HUES6 (cell line): Measurements from ENCODE around the gene GTF2A1.
A peak's percentile ranks its signal among the peaks of the same experiment; 100 is the strongest.
"Not testable (repeated sequence)": the region's sequence is repeated elsewhere in the genome, so short reads cannot be mapped to it uniquely, and the experiment has no call there.

Experiments used
- H3K27ac ChIP-seq: 2 replicates; pipeline ENCODE4 v1.7.0; 2013; ENCODE audit warnings: low read depth, mild to moderate bottlenecking, low read length, inconsistent platforms
- H3K27me3 ChIP-seq: 2 replicates; pipeline ENCODE4 v1.6.1; 2013; ENCODE audit warnings: low read length; ENCODE audit not compliant: control insufficient read depth, insufficient read depth
- H3K36me3 ChIP-seq: 2 replicates; pipeline ENCODE4 v1.6.1; 2013; ENCODE audit warnings: low read length; ENCODE audit not compliant: control insufficient read depth, insufficient read depth
- H3K4me1 ChIP-seq: 2 replicates; pipeline ENCODE4 v1.6.1; 2013; ENCODE audit warnings: low read length; ENCODE audit not compliant: control insufficient read depth, insufficient read depth
- H3K4me3 ChIP-seq: 2 replicates; pipeline ENCODE4 v1.5.1; 2013; ENCODE audit warnings: low read depth, low read length
- H3K9ac ChIP-seq: one replicate; pipeline ENCODE4 v1.6.1; 2013; ENCODE audit warnings: mild to moderate bottlenecking, low read length
- H3K9me3 ChIP-seq: 2 replicates; pipeline ENCODE4 v1.6.1; 2013; ENCODE audit warnings: low read depth, low read length; ENCODE audit not compliant: control insufficient read depth, insufficient read depth

Gene GTF2A1

DNA sequence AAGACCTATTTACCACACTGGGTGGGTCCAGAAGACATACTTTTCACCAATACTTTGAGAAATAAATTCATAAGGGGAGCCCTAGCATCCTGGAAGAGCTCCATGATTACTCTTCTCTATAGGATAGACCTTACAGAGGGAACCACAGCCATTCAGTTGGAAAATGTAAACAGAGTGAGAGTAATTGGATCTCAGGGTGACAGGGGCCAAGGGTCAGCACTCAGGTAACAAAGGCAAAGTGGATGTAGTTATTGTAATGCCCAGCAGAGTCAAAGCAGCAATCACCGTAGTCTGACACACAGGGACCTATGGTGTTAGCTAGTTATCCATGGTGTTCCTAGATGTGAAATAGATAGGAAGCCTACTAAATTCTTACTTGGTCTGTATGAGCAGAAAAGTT is 10.8 kb upstream of the GTF2A1 start:
- Histone ChIP-seq H3K36me3 (no peaks in the 10 kb centered on the region), H3K27ac (no peak overlapping the region)

DNA sequence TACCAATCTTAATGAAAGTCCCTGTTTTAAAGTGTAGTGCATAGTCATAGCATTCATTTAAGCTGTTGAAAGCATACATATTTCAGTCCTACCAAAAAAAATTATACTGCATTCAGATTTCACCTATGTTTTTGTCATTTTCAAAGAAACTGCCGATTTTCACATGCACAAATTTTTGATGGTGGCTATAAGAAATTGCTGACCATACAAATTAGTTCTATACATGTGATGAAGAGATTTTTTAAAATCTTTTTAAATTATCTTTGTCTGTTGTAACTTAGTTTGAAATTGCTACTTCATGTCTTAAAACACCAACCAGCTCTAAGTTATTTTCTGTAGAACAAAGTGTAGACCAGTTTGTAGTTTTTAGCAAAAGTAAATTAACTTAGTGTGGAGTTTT is 3.5 kb upstream of the GTF2A1 start:
- Histone ChIP-seq H3K27ac (no peak overlapping the region), H3K27me3 (no peaks in the 10 kb centered on the region), H3K36me3 (no peaks in the 10 kb centered on the region), H3K9ac (no peak overlapping the region), H3K4me3 (no peak overlapping the region), H3K9me3 (no peaks in the 10 kb centered on the region), H3K4me1 (peaks cover 11% of the 10 kb centered on the region)

More for the DNA sequence above, 10.8 kb upstream of the GTF2A1 start:
- H3K27me3 ChIP-seq, result no peaks in the 10 kb centered on the region
- H3K4me1 ChIP-seq, result no peaks in the 10 kb centered on the region
- H3K9me3 ChIP-seq, result peaks cover 6% of the 10 kb centered on the region
- no peak overlapping the region for H3K9ac ChIP-seq
- H3K4me3 ChIP-seq, result no peak overlapping the region

DNA sequence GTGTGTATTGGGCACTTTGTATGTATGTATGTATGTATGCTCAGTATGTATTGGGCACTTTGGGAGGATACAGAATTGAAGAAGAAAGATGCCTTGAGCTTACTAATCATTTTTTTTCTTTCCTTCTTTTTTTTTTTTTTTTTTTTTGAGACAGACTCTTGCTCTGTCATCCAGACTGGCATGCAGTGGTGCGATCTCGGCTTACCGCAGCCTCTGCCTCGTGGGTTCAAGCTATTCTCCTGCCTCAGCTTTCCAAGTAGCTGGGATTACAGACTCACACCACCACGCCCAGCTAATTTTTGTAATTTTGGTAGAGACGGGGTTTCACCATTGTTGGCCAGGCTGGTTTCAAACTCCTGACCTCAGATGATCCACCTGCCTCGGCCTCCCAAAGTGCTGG is 3.0 kb upstream of the GTF2A1 start:
- not testable (repeated sequence) for H3K36me3 ChIP-seq, H3K9ac ChIP-seq, H3K27me3 ChIP-seq, H3K9me3 ChIP-seq, H3K4me3 ChIP-seq, H3K27ac ChIP-seq
- peaks cover 11% of the 10 kb centered on the region for H3K4me1 ChIP-seq

DNA sequence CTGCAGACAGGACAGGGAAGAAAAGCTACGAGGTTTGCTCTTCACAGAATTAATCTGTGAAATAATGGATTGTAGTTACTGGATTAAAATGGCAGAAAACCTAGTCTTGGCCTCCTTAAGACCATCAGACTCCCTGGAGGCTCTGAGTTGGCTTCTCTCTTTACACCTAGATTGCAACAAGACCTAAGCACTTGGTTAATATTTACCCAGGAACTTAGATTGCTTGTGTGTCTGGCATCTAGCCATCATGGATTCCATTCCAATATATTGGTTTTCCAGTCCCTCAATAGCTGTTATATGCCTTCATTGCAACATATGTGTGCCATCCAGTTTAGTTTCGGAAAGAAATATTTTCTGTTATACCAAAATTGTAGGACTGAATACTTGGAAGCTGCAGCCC is 1.9 kb upstream of the GTF2A1 start:
- no peaks in the 10 kb centered on the region for H3K36me3 ChIP-seq
- no peak overlapping the region for H3K9ac ChIP-seq
- H3K4me3 ChIP-seq, result no peak overlapping the region
- H3K27me3 ChIP-seq, result no peaks in the 10 kb centered on the region
- peaks cover 20% of the 10 kb centered on the region for H3K4me1 ChIP-seq
- H3K27ac ChIP-seq, result no peak overlapping the region
- no peaks in the 10 kb centered on the region for H3K9me3 ChIP-seq

DNA sequence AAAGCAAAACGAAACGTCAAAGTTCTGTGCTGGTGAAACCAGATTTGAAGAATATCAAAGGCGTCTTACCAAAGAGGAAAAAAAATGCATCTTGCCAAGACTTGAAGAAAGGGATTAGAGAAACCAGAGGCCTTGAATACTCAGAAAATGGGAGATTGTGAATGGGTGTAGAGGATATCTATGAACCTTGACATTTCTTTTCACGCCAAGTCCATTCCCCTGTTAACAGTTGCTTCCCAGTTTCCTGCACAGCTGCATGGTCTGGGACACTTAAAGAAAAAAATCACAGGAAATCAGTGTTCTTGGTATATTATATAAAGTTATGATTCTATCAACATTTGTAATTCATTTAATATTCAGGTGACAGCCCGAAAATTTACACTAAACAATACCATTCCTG is 1.4 kb upstream of the GTF2A1 start:
- peaks cover 25% of the 10 kb centered on the region for H3K4me1 ChIP-seq
- peak overlapping the region; percentile 97 for H3K27ac ChIP-seq
- H3K36me3 ChIP-seq, result no peaks in the 10 kb centered on the region
- no peaks in the 10 kb centered on the region for H3K9me3 ChIP-seq
- H3K27me3 ChIP-seq, result no peaks in the 10 kb centered on the region
- peak overlapping the region; percentile 89 for H3K9ac ChIP-seq
- H3K4me3 ChIP-seq, result peak overlapping the region; percentile 67

DNA sequence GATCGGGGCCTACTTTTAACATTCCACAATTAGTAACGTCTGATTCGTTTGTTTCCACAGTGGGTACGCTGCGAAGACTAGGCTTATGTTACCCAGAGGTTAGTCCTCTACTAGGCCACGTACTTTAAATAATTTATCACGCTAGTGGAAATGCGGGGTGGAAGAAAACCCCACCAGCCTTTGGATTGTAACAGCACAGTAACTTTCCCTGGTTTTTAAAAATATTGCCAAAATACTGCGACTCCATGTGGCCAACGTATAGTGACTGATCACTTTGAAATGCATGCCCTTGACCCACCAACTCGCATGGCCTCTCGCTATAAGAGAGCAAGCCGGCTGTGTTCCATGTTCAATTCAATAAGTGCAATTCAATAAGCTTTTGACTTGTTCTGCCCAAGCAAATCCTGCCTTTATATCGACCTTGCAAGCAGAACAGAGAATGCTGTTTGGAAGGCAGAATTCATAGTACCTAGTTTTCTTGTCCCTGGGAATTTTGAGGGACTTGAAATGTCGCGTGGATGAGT is 882 bp upstream of the GTF2A1 start:
- peaks cover 25% of the 10 kb centered on the region for H3K4me1 ChIP-seq
- peak overlapping the region; percentile 89 for H3K9ac ChIP-seq
- H3K27me3 ChIP-seq, result no peaks in the 10 kb centered on the region
- peak overlapping the region; percentile 97 for H3K27ac ChIP-seq
- H3K9me3 ChIP-seq, result no peaks in the 10 kb centered on the region
- H3K4me3 ChIP-seq, result peak overlapping the region; percentile 67
- peaks cover 1% of the 10 kb centered on the region; the same call in 1 of the 2 replicates for H3K36me3 ChIP-seq

DNA sequence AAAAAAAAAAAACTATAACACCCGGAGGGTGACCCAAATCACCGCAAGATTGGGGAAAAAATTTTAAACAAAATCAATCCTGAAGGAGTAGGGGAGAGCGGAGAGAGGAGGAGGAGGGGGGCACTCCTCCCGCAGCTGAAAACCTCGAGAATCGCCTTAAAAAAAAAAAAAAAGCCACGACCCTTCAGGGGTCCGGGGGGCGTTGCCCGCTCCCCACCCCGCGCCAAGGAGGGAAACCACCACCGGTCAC is 254 bp downstream of the GTF2A1 start:
- peaks cover 12% of the 10 kb centered on the region for H3K36me3 ChIP-seq
- peak overlapping the region; percentile 78 for H3K4me3 ChIP-seq
- H3K9ac ChIP-seq, result peak overlapping the region; percentile 79
- H3K9me3 ChIP-seq, result no peaks in the 10 kb centered on the region
- peaks cover 25% of the 10 kb centered on the region for H3K4me1 ChIP-seq
- peak overlapping the region; percentile 87; the same call in 1 of the 2 replicates for H3K27ac ChIP-seq
- H3K27me3 ChIP-seq, result no peaks in the 10 kb centered on the region

DNA sequence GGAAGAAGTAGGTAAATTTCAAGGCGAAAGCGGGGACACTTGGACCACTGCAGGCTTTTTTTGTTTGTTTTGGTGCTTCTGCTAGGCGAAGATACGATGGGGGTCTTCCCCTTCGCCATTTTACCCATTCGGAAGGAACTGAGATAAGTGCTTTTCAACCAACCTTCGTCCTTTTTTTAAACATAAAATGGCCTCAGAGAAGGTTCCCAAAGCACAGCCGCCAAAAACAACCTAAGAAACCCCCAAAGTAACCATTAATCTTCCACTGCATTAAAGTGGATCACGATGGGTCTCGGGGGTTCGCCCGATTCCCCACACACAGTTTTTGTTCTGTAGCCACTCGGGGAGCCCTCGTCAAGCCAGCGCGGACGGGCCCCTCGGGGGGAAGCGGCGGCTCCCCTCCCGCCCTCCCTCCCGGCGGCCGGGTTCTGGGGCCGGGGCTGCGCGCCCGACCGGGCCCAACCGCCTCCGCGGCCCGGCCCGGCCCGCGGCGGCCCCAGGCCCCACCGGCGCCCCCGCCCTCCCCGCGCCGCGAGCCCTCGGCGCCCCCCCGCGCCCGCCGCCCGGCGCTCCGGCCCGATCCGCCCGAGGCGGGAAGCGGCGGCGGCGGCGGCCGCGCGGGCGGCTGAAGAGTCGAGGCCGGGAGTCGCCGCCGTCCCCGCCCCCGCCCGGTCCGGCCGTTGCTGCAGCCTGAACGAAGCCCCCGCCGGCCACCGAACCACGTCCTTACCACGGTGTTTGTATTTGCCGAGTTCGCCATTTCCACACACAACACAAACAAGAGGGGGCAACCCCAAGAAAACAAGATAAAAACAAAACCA is 790 bp downstream of the GTF2A1 start:
- Histone ChIP-seq H3K9ac (peak overlapping the region; percentile 98), H3K27ac (peak overlapping the region; percentile 94)

DNA sequence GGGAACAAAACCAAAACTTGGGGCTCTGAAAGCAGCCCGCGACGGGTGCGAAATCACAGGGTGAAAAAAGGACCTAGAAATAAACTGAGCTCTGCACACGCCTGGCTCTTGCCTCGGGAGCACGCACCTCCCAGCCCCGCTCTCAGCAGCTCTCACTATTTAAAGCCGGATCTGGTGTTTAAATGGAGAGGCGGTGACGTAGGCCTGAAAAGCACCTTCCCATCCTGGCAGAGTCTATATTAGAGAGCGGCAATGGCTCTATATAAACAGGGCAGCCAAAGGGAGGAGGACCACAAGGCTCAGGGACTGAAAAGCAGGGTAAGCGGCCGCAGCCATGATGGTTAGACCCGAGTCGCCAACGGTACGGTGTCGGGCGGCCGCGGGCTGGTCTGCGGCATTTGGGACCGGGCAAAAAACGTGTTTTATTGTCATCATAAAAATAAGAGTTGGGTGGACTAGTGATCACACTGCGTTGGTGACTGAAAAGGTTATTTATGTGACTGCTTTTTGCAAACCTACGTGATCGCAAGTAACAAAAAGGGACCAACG is 1.5 kb downstream of the GTF2A1 start:
- Histone ChIP-seq H3K4me1 (peaks cover 25% of the 10 kb centered on the region), H3K27me3 (no peaks in the 10 kb centered on the region), H3K27ac (peak overlapping the region; percentile 94), H3K9me3 (no peaks in the 10 kb centered on the region), H3K9ac (peak overlapping the region; percentile 98), H3K4me3 (peak overlapping the region; percentile 91), H3K36me3 (peaks cover 21% of the 10 kb centered on the region)

More for the DNA sequence above, 790 bp downstream of the GTF2A1 start:
- Histone ChIP-seq H3K4me1 (peaks cover 25% of the 10 kb centered on the region), H3K27me3 (no peaks in the 10 kb centered on the region), H3K36me3 (peaks cover 18% of the 10 kb centered on the region), H3K4me3 (peak overlapping the region; percentile 91), H3K9me3 (no peaks in the 10 kb centered on the region)

DNA sequence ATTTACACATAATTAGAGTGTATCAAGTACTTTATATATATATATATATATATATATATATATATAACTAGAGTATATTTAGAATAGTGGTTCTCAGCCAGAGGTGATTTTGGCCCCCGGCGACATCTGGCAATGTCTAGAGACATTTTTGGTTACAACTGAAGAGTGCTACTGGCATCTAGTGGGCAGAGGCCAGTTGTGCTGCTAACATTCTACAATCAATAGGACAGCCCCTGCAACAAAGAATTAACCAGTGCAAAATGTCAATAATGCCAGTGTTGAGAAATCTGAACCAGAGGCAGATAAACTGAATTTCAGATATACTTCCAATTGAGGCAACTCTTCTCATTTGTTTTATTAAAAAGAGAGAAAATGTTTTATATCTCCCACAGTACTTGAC is 8.9 kb downstream of the GTF2A1 start:
- Histone ChIP-seq H3K27ac (no peak overlapping the region), H3K4me1 (peaks cover 10% of the 10 kb centered on the region; the same call in 1 of the 2 replicates), H3K36me3 (peaks cover 80% of the 10 kb centered on the region), H3K9ac (no peak overlapping the region), H3K27me3 (no peaks in the 10 kb centered on the region), H3K9me3 (no peaks in the 10 kb centered on the region), H3K4me3 (no peak overlapping the region)

DNA sequence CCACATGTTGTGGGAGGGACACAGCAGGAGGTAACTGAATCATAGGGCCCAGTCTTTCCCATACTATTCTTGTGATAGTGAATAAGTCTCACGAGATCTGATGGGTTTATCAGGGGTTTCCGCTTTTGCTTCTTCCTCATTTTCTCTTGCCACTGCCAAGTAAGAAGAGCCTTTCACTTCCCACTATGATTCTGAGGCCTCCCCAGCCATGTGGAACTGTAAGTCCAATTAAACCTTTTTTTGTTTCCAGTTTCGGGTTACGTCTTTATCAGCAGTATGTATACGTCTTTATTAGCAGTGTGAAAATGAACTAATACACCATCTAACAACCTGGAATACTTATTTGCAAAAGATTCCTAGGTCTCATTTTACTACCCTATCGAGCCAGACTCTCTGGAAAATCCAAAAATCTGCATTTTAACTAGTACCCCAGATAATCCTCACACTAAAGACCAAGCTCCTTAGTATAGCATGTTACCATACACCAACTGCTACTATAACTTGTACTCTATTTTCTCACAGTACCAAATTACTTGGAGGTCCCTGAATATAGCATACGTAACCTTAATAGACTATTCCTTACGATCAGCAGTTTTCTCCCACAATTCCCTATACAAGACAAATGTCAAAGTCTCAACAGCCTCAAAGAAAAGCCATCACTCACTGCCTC is 11.5 kb downstream of the GTF2A1 start:
- Histone ChIP-seq H3K4me1 (peaks cover 10% of the 10 kb centered on the region; the same call in 1 of the 2 replicates), H3K36me3 (peaks cover 79% of the 10 kb centered on the region), H3K4me3 (no peak overlapping the region), H3K27me3 (no peaks in the 10 kb centered on the region), H3K9me3 (no peaks in the 10 kb centered on the region), H3K9ac (no peak overlapping the region), H3K27ac (no peak overlapping the region)
